ENCODE results near the gene KCNN3.

The KCNN3 gene

DNA sequence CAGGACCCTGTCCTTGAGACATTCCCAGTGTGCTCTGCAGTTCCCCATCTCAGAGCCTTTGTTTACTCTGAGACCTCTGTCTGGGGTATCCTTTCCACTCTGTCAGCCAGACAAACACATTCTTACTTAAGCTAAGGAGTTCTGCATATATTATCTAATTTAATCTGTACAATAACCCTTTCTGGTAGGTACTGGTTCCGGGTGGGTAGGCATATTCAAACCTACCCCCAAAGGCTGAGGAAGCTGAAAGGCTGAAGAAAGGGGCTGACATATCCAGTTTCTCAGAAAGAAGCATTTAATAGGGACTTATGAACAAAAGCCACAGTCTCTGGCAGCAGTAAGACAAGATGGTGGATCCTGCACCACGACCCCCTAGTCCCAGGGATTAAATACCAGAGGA, 53.1 kb downstream of the KCNN3 start:
- no peak for DNase-seq (ENCODE audit: low read depth, low spot score)

DNA sequence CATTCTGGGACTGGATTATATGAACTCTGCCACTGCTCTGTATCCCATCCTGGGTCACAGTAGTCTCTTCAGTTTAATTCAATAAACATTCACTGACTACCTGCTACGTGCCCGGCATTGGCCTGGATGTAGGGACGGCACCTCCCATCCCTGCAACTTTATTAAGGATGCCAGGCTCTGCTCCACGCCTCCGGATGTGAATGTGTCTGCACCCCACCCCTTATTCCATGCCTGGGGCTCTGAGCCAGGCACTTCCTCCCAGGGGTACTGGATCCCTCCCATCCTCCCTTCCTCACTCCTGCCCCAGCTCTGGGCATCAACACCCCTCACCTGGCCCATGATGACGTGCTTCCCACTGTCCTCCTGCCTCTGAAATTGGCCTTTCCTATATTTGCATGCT, 53.7 kb downstream of the KCNN3 start:
- no peak for DNase-seq (ENCODE audit: low read depth, low spot score)

DNA sequence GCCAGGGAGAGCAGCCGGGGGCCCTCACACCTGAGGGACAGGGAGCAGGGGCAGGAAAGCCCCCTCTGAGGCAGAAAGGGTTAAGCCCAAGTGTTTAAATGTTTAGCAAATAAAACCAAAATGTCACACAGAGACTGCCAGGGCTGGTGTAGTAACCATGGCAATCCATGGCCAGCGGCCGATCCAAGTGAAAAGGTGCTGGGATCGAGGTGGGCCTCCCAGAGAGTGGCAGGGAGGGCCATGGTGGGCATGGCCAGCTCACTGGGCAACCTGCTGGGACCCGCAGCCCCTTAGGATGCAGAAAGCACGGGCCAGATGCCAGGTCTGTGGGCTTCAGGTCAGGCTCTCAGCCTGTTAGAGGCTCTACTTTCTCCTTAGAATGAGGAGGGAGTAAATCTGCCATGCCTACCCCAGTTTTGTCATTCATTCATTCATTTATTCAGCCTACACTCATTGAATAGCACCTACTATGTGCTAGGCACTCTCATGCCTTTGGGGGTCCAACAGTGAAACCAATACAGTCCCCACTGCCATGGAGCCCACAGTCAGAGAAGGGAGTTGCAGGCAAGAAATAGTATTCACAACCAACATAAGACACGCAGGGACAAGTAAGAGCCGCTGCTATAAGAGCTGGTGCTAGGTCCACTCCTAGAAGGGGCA, 56.1 kb downstream of the KCNN3 start:
- DNase-seq (ENCODE audit: low read depth, low spot score), result no peak

DNA sequence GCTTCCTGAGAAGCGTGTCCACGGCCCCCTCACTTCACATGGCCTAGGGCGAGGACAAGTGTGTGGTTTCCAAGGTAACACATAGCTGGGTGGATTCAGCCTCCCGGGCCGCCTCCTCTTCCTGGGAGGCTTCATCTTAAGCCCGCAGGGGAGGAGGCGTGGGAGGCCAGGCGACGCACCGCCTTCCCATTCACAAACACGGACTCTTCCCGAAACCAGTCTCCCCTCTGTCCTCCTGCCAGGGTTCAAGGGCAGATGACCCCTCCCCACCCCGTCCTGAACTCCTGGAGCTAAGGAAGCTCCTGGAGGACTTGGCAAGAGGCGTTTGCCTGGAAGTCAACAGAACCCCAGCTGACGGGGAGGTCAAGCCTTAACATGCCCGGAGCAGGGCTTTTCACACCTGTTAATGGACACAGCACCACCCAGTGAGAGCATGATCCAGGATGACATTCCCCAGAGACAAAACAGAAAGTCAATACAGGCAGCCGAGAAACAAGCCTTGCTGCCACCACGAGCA, 56.7 kb downstream of the KCNN3 start:
- DNase-seq (ENCODE audit: low read depth, low spot score), result no peak

DNA sequence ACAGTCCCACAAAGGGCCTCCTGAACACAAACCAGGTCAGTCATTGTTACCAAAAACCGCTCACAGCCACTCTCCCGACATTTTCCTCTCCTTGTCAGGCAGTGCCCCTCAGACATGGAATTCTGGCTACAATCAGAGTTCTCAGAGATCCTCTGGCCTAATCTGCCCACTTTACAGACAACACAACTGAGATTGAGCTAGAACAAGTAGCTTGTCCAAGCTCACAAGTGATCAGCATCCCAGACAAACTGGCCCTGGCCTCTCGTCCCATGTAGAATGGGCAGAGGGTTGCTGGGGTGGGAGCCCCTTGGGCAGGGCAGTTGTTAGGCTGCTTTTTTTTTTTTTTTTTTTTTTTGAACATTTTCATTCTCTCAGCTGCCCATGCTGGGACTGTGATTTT, 57.2 kb downstream of the KCNN3 start:
- DNase-seq (ENCODE audit: low read depth, low spot score), result no peak

DNA sequence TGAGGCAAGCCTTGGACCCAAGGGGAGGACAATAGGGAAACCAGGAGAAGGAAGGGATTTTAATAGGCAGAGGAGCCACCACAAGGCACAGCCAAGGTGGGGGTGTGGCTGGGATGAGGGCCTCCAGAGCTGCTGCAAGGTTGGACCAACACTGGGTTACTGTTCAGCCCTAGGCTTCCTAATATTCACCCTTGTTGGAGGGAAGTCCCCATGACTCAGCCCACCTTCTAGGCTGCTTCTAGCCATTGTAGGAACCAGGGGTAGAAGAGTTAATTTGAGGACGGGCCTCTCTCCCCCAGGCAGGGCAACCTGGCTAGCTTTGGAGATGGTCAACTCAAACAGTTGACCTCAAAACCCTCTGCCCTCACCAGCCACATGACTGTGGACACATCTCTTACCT, 59.5 kb downstream of the KCNN3 start:
- DNase-seq (ENCODE audit: low read depth, low spot score), result no peak

DNA sequence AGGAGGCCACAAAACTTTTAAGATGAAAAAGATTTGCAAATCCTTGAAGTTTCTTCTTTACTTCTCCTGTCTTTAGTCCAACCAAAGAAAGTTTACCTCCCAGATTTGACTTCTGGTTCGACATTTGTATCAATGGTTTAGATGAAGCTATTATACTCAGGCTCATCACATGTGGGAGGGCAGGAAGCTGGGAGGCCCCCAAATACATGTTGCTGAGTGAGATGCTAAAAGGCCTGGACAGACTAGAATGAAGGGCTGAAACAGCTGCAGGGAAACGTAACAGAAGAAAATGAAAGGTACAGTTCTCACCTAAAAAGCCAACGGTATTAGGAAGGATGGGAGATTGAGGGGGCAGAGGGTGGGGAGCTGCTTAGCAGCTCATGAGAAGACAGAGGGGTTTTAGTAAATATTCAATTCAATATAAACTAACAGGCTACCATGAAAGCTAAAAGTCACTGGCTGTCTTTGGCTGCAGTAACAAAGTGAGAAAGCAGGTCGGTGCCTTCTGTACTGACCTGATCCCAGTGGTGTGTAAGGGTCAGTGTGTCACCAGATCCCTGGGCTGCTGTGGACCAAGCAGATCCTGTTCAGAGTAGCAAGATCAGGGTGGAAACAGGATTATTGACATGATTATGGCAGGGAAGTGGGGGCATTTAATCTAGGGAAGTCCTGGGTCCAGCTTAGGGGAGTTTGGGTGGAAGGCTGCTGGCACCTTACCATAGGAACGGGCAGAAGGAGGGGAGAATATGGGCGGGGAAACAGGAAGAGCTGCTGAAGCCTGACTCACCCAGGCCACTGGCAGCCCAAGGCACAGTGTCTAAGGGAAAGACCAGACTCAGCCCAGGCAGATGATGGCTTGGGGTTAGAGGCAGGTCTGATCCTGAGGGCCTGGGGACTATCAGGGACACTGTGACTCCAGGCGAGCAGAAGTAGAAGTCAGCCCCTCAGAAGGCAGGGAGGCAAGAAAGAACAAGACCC, 60.4 kb downstream of the KCNN3 start:
- DNase-seq (ENCODE audit: low read depth, low spot score), result no peak

DNA sequence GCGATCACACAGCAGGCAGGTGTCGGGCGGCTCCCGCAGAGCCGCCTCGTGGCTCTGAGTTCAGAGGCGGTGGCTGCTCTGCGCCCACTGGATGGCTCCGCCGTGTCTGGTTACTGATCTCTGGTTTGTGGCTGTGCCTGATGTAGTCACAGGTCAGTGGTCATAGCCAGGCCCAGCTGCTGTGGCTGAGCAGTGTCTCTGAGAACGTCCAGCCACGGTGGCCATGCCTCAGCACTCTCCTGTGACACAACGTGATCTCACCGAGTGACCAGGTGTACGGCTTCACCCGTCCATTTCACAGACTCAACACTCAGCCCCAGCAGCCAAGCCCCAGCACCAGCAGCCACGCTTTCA, 61.2 kb downstream of the KCNN3 start:
- DNase-seq (ENCODE audit: low read depth, low spot score), result no peak

DNA sequence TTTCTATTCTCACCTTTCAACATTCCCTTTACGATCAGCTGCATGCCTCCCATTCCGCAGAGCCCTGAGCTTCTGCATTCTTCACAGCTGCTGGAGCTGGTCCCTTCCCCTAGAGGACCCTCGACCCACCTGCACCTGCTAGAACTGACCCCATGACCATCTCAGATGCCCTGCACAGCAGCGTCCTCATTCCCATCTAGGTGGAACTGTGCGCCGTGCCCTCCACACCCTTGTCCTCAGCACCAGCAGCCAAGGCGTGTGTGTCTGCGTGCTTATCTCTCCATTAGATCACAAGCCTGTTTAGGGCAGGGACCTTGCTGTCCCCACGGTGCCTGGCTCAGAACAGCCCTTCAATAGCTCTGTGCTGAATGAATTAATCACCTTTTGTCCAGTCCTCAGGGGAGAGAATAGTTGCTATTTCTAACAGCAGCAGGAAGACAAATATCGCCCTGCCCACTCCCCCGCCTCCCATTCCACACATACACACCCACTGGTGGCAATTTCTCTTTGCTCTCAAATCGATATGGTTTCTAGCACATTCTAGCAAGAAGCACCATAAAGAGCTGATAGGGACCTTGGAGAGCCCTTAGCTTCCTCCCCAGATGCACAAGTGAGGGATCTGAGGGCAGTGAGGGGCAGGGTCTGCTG, 61.7 kb downstream of the KCNN3 start:
- no peak for DNase-seq (ENCODE audit: low read depth, low spot score)

DNA sequence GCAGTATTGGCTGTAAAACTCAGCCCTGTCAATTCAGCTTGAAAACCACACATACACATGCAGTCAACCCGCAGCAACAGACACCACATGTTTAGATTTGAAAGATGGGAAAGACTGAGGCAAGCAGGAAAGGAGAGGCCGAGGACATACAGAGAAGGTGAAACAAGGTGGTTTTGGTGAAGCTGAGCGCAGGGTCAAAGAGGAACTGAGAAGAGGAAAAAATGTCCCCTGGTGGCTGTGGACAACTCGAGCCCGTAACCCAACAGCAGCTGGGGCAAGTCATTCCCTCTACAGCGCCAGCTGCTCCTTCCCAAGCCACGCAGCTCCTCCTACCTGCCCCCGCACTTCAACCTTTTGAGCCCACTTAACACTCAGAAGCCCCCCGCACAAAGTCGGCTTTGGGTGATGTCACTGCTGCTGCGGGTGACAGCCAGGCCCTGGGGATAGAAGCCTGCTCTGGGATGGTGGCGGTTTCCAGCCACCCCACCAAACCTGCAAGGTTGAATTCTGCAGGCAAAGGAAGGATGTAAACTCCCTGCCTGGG, 63.0 kb downstream of the KCNN3 start:
- DNase-seq (ENCODE audit: low read depth, low spot score), result no peak

DNA sequence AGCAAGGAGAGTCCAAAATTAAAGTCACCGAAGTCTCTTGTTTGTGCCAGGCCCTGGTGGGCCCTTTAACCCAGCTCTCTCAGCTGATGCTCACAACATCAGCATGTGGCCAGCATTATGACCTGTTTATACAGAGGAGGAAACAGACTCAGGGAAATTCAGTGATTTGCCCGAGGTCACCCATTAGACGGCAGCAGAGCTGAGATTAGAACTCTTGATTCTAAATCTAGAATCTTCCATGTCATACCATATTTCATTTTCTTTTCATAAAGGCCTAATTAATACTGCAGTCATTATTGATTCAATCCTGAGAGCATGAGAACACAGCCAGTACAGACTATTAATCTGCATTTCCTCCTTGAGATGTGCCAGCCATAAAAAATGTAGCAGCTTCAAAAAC, 63.7 kb downstream of the KCNN3 start:
- DNase-seq (ENCODE audit: low read depth, low spot score), result no peak

DNA sequence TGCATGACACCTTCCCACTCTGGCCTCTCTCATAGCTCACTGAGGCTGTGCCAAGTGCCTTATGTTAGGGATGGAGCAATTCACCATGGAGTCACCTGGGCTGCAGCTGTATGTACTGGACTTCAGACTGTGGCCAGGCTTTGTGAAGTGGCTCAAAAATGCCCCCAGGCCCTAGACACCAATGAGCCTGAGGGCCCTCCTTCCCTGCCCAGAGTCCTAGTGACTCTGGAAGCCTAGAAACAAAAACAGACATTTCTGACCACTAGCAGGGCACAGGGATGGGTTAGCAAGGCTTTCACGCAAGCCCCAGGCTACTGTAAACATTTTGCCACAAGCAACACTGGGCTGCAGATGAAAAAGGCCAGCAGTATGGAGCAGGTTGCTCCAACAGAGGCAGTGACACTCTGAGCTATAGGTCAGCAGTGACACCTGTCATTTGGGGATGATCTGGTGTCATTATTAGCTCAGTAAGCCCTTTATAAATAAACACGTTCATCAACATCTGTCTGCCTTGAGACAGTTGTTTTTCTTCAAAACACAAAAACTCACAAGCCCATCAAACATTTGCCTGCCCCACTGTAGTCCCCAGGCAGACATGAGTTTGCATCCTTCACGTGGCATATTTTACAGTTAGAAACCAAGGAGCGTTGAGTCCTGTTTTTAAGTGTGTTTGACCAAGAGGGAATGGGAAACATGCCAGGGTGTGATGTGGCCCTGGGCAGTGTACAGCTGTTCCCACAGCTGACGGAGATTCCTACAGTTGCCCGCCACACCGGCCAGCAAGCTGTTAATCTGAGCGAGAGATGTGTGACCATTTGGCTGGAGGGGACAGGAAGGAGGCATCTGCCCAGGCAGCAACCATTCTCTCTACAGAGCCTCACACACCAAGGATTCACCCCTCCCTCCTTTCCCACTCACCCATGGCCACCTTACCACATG, 66.8 kb downstream of the KCNN3 start:
- DNase-seq (ENCODE audit: low read depth, low spot score), result no peak

DNA sequence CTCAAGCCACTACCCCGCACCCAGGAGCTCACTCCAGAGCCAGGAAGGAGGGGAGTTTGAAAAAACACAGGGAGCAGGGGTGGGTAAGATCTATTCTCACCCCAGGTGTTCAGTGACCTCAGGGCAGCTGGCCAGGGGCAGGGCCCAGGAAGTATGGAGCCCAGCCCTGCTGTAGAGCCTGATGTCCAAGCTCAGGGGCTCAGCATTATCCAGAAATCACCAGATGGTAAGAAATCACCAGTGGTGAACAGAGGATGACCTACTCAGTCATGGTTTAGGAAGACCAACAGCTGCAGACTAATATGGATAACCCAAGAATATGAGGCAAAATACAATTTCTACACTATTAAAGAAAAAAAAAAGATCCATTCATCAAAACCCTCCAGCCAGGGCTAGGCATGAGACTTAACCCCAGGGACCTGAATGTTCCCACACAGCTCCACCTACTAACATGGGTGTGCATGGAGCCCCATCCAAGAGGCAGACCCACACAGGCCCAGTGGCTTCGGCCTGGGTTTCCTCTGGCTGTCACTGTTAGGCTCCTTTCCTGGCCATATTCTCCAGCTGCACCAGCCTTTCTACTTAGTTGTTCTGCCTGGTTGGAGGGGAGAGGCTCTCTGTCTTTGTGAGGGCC, 67.6 kb downstream of the KCNN3 start:
- DNase-seq (ENCODE audit: low read depth, low spot score), result no peak

DNA sequence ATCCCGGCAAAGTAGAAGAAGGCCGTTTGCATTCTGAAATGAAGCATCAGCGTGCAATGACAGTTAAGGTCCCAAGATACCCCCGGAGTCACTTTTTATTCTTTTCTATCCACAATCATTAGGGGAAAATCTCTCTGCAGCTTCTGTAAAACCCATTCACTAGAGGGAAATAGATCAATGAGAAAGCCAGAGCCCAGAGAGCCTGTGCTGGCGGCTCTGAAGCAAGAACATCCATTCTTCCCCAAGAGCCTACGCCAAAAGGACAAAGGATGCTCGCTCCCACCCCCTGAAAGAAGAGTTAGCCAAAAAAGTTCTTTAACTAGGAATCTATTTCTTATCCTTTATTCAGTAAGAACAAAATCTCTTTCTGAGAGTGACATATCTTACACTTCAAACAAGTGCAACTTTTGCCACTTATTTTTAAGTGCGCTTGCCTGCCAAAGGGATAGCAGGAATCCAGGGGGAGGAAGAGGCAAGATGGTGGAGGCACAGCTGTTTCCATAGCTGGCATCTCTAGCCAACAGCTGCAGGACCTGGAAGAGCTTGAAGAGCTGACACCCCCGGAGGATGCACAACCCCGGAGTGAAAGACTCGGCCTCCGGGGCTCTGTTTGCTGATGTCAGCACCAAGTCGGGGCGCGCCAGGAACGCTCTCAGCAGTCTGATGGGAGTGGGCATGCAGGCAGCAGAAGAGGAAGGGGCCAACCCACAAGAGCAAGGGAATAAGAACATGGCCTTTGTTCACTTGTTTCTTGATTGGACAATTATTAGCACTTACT, 68.7 kb downstream of the KCNN3 start:
- DNase-seq (ENCODE audit: low read depth, low spot score), result no peak

DNA sequence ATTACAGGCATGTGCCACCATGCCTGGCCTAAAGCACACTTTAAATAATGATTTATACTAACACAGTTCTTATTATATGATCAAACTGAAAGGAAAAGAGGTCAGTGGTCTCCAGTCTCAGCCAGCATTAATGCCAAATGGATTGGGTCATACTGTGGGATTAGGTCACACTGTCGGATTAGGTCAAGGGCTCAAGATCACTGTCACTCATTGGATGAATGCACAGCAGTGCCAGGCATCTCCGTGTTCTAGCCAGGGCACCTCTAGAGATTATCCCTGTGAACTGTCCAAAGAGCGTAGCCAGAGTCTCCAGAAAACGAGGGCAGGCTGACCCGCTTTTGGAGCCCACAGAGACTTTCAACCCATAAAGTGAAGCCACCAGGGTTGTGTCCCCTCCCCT, 70.9 kb downstream of the KCNN3 start:
- DNase-seq (ENCODE audit: low read depth, low spot score), result no peak

DNA sequence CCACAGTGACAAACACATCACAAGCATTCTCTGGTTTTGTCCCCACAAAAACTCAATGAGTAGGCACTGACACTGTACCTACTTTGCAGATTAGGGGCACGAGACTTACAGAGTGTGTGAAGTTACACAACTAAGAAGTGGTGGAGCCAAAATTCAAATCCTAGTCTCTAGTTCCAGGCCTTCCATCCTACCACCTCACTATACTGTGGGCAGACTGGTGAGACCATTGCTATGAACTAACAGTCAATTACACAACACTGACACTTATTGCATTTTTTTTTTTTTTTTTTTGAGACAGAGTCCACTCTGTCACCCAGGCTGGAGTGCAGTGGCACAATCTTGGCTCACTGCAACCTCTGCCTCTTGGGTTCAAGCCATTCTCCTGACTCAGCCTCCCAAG, 71.4 kb downstream of the KCNN3 start:
- DNase-seq (ENCODE audit: low read depth, low spot score), result no peak

DNA sequence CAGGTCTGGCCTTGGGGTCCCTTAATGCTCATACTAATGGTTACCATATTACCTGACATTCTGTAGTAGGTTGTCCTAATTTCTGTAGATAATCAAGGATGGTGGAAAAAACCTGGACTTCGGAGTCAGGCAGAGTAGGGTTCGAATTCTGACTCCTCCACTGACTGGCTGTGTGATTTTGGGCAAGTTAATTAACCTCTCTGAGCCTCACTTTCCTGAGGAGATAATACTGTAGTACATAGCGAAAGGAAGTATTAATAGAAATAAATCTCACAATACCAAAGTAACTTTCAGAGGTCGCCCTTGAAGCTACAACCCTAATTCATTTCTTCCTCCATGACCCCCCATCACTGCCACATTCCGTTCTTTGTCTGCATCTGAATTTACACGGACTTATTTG, 72.9 kb downstream of the KCNN3 start:
- no peak for DNase-seq (ENCODE audit: low read depth, low spot score)

DNA sequence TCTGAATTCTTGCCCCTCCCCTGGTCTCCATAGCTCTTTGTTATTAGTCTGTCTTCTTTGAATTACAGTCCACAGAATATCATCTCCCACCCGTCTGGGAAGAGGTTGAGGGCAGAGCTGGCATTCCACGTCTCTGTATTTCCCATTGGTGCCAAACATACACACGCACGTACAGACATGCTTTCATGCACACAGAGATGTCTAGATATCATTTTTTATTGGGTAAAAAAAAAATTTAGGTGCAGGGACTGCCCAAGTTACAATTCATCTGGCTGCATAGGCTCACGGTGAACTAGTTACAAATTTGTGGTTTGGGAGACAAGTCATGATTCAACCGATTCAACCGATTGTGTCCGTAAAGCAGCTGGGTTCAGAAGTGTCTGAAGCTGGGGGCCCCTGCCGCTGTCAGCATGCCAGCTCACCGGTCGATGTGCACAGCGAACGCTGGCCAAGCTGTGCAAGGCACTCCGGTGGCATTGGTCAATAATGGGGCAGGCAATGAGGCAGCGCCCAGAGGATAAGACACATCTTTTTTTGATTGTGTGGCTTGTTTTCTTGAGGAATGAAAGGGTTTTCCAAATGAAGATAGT, 73.7 kb downstream of the KCNN3 start:
- no peak for DNase-seq (ENCODE audit: low read depth, low spot score)

DNA sequence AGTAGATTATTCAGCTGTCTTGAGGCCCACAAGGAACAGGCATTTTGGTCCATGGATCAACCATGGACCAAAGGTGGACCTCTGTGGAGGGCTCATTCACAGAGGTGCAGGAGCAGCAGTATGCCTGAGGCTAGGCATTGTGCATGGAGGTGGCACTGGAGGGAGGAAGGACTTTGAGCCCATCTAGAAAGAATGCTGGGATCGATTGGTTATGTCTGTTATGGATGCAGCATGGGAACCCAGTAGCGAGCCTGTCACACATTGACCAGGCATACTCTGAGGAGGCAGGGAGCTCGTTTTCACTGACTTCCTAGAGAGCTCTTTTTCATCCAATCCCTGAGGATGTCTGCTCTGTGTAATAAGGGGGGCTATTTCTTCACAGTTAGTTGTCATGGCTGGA, 75.5 kb downstream of the KCNN3 start:
- DNase-seq (ENCODE audit: low read depth, low spot score), result no peak

All from activated naive CD8-positive, alpha-beta T cell treated with anti-CD3 and anti-CD28 coated beads, Interleukin-2, amount 50 U/mL, for 16 hours (primary cell).